Hepatocyte (in vitro differentiated cells): ENCODE measurements around the gene MUC5AC. TPM values are rescaled to one million over a fixed set of nuclear protein-coding genes. Genes with fewer than 3 reads are reported as not detected.

Source experiments
- DNase-seq: peaks from one replicate; pipeline ENCODE4 v3.0.0-alpha.2; 2016; ENCODE audit warnings: low spot score
- H2AFZ ChIP-seq: fragments of 200-600 bp; sonication (generic); 2 replicates; pipeline ENCODE4 v1.6.0; 2016; ENCODE audit warnings: antibody characterized with exemption, mild to moderate bottlenecking
- H3K27ac ChIP-seq: fragments of 200-600 bp; sonication (generic); 2 replicates; pipeline ENCODE4 v1.5.1; 2016; ENCODE audit warnings: mild to moderate bottlenecking
- H3K27me3 ChIP-seq: fragments of 200-600 bp; sonication (generic); 2 replicates; pipeline ENCODE4 v1.6.1; 2016
- H3K36me3 ChIP-seq: fragments of 200-600 bp; sonication (generic); replicated peaks from 2 replicates; pipeline ENCODE4 v1.5.1; 2016; ENCODE audit warnings: low read depth; ENCODE audit not compliant: insufficient read depth
- H3K4me1 ChIP-seq: fragments of 200-600 bp; sonication (generic); 2 replicates; pipeline ENCODE4 v1.5.1; 2016; ENCODE audit warnings: mild to moderate bottlenecking, moderate library complexity; ENCODE audit not compliant: insufficient read depth
- H3K4me2 ChIP-seq: fragments of 200-600 bp; sonication (generic); 2 replicates; pipeline ENCODE4 v1.6.0; 2016
- H3K4me3 ChIP-seq: fragments of 200-600 bp; sonication (generic); 2 replicates; pipeline ENCODE4 v1.5.1; 2016; ENCODE audit warnings: mild to moderate bottlenecking
- H3K79me2 ChIP-seq: fragments of 200-600 bp; sonication (generic); 2 replicates; pipeline ENCODE4 v1.6.0; 2017; ENCODE audit warnings: mild to moderate bottlenecking
- H3K9me2 ChIP-seq: fragments of 200-600 bp; sonication (generic); replicated peaks from 2 replicates; pipeline ENCODE4 v1.6.0; 2017; ENCODE audit warnings: mild to moderate bottlenecking; ENCODE audit not compliant: insufficient read depth
- H3K9me3 ChIP-seq: fragments of 200-600 bp; sonication (generic); 2 replicates; pipeline ENCODE4 v1.5.1; 2016; ENCODE audit warnings: low read depth, mild to moderate bottlenecking
- H4K20me1 ChIP-seq: fragments of 200-600 bp; sonication (generic); 2 replicates; pipeline ENCODE4 v1.6.0; 2016; ENCODE audit warnings: mild to moderate bottlenecking; ENCODE audit not compliant: insufficient read depth, poor library complexity, severe bottlenecking
- CTCF ChIP-seq: fragments of 200-600 bp; sonication (generic); IDR thresholded peaks from 2 replicates; pipeline ENCODE4 v1.5.1; 2016; ENCODE audit warnings: antibody characterized with exemption, mild to moderate bottlenecking; ENCODE audit not compliant: poor library complexity
- EZH2 ChIP-seq: fragments of 200-600 bp; sonication (generic); IDR thresholded peaks from 2 replicates; pipeline ENCODE4 v1.6.1; 2016; ENCODE audit warnings: antibody characterized with exemption, mild to moderate bottlenecking, borderline replicate concordance
- EZH2phosphoT487 ChIP-seq: fragments of 200-600 bp; sonication (generic); IDR thresholded peaks from one replicate; pipeline ENCODE4 v1.6.1; 2018; ENCODE audit warnings: antibody characterized with exemption, mild to moderate bottlenecking, low read depth, moderate library complexity; ENCODE audit not compliant: unreplicated experiment, severe bottlenecking
- WGBS: methylation state at CpG from one replicate; pipeline ENCODE4 v1.1.6; 2016; ENCODE audit warnings: low lambda C conversion rate; ENCODE audit errors: missing lambda C conversion rate; 5-methylcytosine and 5-hydroxymethylcytosine counted together
- polyA plus RNA-seq: library from polyadenylated mRNA; unstranded; fragments of >200 nt; fragmentation: Nextera tagmentation; extraction: Ambion mirVana; gene quantifications from 2 replicates; pipeline ENCODE4 v1.2.1, GENCODE V29; 2016
- total RNA-seq: library from RNA; depleted of rRNA; stranded (reverse); fragments of >200 nt; gene quantifications from 2 replicates; pipeline ENCODE4 v1.2.3, GENCODE V29; 2014

MUC5AC gene
- total and polyA plus RNA-seq, 2 experiments from 2014 or later, result 0.07 to 0.08 TPM

GRCh38 chr11:1228921-1229451, 71.2 kb downstream of the MUC5AC start:
- H2AFZ ChIP-seq, result no peak overlapping the region
- H3K9me2 ChIP-seq, result no peaks in the 10 kb centered on the region
- no peak overlapping the region for H3K27ac ChIP-seq
- H4K20me1 ChIP-seq, result no peaks in the 10 kb centered on the region
- TF ChIP-seq EZH2 (no peak), EZH2phosphoT487 (no peak), CTCF (no peak)
- no peak for DNase-seq
- 93% methylated on average over 11 of the region's 18 CpGs for WGBS
- no peaks in the 10 kb centered on the region for H3K9me3 ChIP-seq
- no peaks in the 10 kb centered on the region for H3K36me3 ChIP-seq
- no peaks in the 10 kb centered on the region for H3K27me3 ChIP-seq
- H3K4me3 ChIP-seq, result no peak overlapping the region
- no peaks in the 10 kb centered on the region for H3K79me2 ChIP-seq
- H3K4me1 ChIP-seq, result no peaks in the 10 kb centered on the region
- no peak overlapping the region for H3K4me2 ChIP-seq

- Histone ChIP-seq H3K4me1 (no peaks in the 10 kb centered on the region), H3K4me3 (no peak overlapping the region), H3K9me3 (no peaks in the 10 kb centered on the region), H3K9me2 (no peaks in the 10 kb centered on the region), H4K20me1 (no peaks in the 10 kb centered on the region), H2AFZ (no peak overlapping the region), H3K27me3 (no peaks in the 10 kb centered on the region), H3K4me2 (no peak overlapping the region), H3K27ac (no peak overlapping the region), H3K79me2 (no peaks in the 10 kb centered on the region), H3K36me3 (no peaks in the 10 kb centered on the region)
- no peak for DNase-seq
- 91% methylated on average over 24 of the region's 27 CpGs for WGBS
- TF ChIP-seq EZH2phosphoT487 (no peak), EZH2 (no peak), CTCF (no peak)
These were observed 71.8 kb downstream of the MUC5AC start for GRCh38 chr11:1229471-1230120.

- DNase-seq, result no peak
- no peak for TF ChIP-seq EZH2phosphoT487
- no peak for TF ChIP-seq CTCF
- no peak for TF ChIP-seq EZH2
- Histone ChIP-seq H4K20me1 (no peaks in the 10 kb centered on the region), H2AFZ (no peak overlapping the region), H3K4me1 (no peaks in the 10 kb centered on the region), H3K4me3 (no peak overlapping the region), H3K27me3 (no peaks in the 10 kb centered on the region), H3K36me3 (no peaks in the 10 kb centered on the region), H3K79me2 (no peaks in the 10 kb centered on the region), H3K4me2 (no peak overlapping the region), H3K9me2 (no peaks in the 10 kb centered on the region), H3K9me3 (no peaks in the 10 kb centered on the region), H3K27ac (no peak overlapping the region)
- WGBS, result 89% methylated on average over 5 of the region's 5 CpGs
These were observed 72.3 kb downstream of the MUC5AC start for GRCh38 chr11:1230121-1230455.
